Bronchial epithelial cell (primary cell): ENCODE data around the gene NDUFAF2. TPM values are rescaled to one million over a fixed set of nuclear protein-coding genes. Genes with fewer than 3 reads are reported as not detected.
"Not testable (repeated sequence)": the region's sequence is repeated elsewhere in the genome, so short reads cannot be mapped to it uniquely, and the experiment has no call there.

ENCODE experiments used
- DNase-seq: peaks from one replicate; pipeline ENCODE4 v3.0.0-alpha.2; 2010; ENCODE audit warnings: low read depth
- FAIRE-seq: peaks from 2 replicates; lab custom pipeline; 2011; peaks lifted over from hg19 to GRCh38; lab: Jason Lieb, UNC
- H3K27me3 ChIP-seq: 2 replicates; pipeline ENCODE4 v1.5.1; 2011; ENCODE audit warnings: low read length; ENCODE audit not compliant: control insufficient read depth, insufficient read depth
- H3K36me3 ChIP-seq: 2 replicates; pipeline ENCODE4 v1.5.1; 2011; ENCODE audit warnings: low read length; ENCODE audit not compliant: control insufficient read depth, insufficient read depth
- H3K4me3 ChIP-seq: 2 replicates; pipeline ENCODE4 v1.5.1; 2011; ENCODE audit warnings: mild to moderate bottlenecking, low read depth, low read length, control low read depth
- total RNA-seq: library from RNA; depleted of rRNA; stranded (reverse); fragments of >200 nt; gene quantifications from 2 replicates; pipeline ENCODE4 v1.2.1, GENCODE V29; 2014
- TF ChIP-seq, protein P1 (sequence below): IDR thresholded peaks from 2 replicates; pipeline ENCODE4 v1.5.1; 2011; ENCODE audit warnings: mild to moderate bottlenecking, moderate library complexity, low read length, control low read depth, inconsistent platforms; ENCODE audit not compliant: insufficient read depth, severe bottlenecking

The NDUFAF2 gene
- total RNA-seq, 1 donor from 2014 or later, result 40.5 TPM

DNA sequence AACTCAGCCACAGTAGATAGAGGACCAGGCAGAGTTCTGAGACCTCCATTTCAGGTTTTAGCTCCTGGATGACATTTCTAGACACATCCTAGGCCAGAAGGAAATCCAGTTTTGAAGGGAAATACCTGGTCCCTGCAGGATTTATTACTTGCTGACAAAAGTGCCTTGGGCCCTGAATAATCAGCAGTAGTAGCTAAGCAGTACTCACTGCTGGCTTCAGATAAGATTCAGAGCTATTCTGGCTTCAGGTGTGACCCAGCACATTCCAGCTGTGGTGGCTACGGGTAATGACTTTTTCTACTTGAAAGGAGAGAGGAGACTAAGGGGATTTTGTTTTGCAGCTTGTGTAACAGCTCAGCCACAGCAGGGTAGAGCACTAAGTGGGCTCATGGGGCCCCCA lies 34.0 kb downstream of the NDUFAF2 start:
- DNase-seq, result no peak
- no peaks in the 10 kb centered on the region for H3K27me3 ChIP-seq
- H3K36me3 ChIP-seq, result no peaks in the 10 kb centered on the region
- no peak for FAIRE-seq
- TF ChIP-seq, protein P1, sequence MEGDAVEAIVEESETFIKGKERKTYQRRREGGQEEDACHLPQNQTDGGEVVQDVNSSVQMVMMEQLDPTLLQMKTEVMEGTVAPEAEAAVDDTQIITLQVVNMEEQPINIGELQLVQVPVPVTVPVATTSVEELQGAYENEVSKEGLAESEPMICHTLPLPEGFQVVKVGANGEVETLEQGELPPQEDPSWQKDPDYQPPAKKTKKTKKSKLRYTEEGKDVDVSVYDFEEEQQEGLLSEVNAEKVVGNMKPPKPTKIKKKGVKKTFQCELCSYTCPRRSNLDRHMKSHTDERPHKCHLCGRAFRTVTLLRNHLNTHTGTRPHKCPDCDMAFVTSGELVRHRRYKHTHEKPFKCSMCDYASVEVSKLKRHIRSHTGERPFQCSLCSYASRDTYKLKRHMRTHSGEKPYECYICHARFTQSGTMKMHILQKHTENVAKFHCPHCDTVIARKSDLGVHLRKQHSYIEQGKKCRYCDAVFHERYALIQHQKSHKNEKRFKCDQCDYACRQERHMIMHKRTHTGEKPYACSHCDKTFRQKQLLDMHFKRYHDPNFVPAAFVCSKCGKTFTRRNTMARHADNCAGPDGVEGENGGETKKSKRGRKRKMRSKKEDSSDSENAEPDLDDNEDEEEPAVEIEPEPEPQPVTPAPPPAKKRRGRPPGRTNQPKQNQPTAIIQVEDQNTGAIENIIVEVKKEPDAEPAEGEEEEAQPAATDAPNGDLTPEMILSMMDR, result no peak
- no peak overlapping the region for H3K4me3 ChIP-seq

GRCh38 chr5:60980511-60980910 lies 35.5 kb downstream of the NDUFAF2 start:
- DNase-seq (no peak), FAIRE-seq (no peak)
- no peaks in the 10 kb centered on the region for H3K27me3 ChIP-seq
- TF ChIP-seq, protein P1, result no peak
- H3K36me3 ChIP-seq, result no peaks in the 10 kb centered on the region
- no peak overlapping the region for H3K4me3 ChIP-seq

- DNase-seq, FAIRE-seq, H3K27me3 ChIP-seq, H3K36me3 ChIP-seq, H3K4me3 ChIP-seq: not testable (repeated sequence)
These were observed 37.1 kb downstream of the NDUFAF2 start for GRCh38 chr5:60982127-60982526.

DNA sequence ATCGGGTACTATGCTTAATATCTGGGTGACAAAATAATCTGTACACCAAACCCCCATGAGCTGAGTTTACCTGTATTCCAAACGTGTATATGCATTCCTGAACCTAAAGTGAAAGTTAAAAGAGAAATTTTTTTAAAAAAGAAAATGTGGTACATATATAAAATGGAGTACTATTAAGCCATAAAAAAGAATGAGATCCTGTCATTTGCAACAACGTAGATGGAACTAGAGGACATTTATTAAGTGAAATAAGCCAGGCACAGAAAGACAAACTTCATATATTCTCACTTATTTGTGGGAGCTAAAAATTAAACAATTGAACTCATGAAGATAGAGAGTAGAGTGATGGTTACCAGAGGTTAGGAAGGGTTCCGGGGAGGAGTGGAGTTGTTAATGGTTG lies 44.8 kb downstream of the NDUFAF2 start:
- FAIRE-seq (no peak), DNase-seq (no peak)
- Histone ChIP-seq H3K36me3 (no peaks in the 10 kb centered on the region), H3K4me3 (no peak overlapping the region), H3K27me3 (no peaks in the 10 kb centered on the region)
- TF ChIP-seq, protein P1, result no peak

DNA sequence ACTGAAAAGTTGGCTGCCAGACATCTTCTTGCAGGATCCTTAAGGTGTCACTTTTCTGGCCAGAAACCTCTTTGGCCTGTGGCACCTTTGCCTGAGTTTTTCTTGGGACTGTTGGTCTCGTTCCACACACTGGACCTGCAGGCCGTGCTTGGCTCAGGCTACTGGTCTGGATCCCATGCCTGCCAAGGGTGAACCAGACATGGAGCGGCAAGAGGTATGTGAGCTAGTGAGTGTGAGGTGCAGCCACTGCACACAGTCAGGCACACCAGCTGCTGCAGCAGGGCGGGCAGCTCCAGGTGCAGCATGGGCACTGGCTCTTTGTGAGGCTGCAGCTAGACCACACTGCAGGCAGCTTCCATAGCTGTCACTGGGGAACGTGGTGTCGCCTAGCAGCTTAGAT lies 47.9 kb downstream of the NDUFAF2 start:
- Histone ChIP-seq H3K4me3 (no peak overlapping the region), H3K36me3 (peaks cover 2% of the 10 kb centered on the region), H3K27me3 (no peaks in the 10 kb centered on the region)
- TF ChIP-seq, protein P1, result no peak
- FAIRE-seq (no peak), DNase-seq (no peak)

GRCh38 chr5:60993425-60993824 lies 48.4 kb downstream of the NDUFAF2 start:
- TF ChIP-seq, protein P1, result no peak
- H3K27me3 ChIP-seq, result no peaks in the 10 kb centered on the region
- H3K36me3 ChIP-seq, result peaks cover 2% of the 10 kb centered on the region
- DNase-seq (no peak), FAIRE-seq (peak; percentile 13)
- no peak overlapping the region for H3K4me3 ChIP-seq
